GM12874 (cell line): ENCODE results near the gene ADAMTSL5.

ENCODE experiments used
- TF ChIP-seq, protein P1 (sequence below): IDR thresholded peaks from 2 replicates; pipeline ENCODE4 v1.5.1; 2011; ENCODE audit warnings: low read depth, mild to moderate bottlenecking, control low read depth, low read length, moderate library complexity; ENCODE audit not compliant: insufficient read depth

ADAMTSL5 gene

GRCh38 chr19:1533510-1534150 is 20.8 kb upstream of the ADAMTSL5 start:
- TF ChIP-seq, protein P1, sequence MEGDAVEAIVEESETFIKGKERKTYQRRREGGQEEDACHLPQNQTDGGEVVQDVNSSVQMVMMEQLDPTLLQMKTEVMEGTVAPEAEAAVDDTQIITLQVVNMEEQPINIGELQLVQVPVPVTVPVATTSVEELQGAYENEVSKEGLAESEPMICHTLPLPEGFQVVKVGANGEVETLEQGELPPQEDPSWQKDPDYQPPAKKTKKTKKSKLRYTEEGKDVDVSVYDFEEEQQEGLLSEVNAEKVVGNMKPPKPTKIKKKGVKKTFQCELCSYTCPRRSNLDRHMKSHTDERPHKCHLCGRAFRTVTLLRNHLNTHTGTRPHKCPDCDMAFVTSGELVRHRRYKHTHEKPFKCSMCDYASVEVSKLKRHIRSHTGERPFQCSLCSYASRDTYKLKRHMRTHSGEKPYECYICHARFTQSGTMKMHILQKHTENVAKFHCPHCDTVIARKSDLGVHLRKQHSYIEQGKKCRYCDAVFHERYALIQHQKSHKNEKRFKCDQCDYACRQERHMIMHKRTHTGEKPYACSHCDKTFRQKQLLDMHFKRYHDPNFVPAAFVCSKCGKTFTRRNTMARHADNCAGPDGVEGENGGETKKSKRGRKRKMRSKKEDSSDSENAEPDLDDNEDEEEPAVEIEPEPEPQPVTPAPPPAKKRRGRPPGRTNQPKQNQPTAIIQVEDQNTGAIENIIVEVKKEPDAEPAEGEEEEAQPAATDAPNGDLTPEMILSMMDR = no peak

DNA sequence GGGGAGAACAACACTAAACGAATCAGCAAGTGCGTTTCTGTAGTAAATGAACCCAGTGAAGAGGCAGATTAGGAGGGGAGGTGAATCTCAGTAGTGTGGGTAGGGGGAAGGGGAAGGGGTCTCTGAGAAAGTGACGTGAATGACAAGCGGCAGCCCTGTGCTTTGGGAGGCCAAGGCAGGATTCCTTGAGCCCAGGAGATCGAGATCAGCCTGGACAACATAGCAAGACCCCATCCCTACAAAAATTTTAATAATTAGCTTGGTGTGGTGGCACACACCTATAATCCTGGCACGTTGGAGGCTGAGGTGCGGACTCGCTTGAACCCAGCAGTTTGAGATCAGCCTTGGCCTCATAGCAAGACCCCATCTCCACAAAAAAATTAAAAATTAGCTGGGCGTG is 19.2 kb upstream of the ADAMTSL5 start:
- TF ChIP-seq, protein P1 = no peak

GRCh38 chr19:1531587-1531986 is 18.8 kb upstream of the ADAMTSL5 start:
- TF ChIP-seq, protein P1 = no peak

- TF ChIP-seq, protein P1 = no peak
Measured at GRCh38 chr19:1529430-1529816, 16.6 kb upstream of the ADAMTSL5 start.

- TF ChIP-seq, protein P1 = no peak
Measured at GRCh38 chr19:1528596-1529429, 16.0 kb upstream of the ADAMTSL5 start.

DNA sequence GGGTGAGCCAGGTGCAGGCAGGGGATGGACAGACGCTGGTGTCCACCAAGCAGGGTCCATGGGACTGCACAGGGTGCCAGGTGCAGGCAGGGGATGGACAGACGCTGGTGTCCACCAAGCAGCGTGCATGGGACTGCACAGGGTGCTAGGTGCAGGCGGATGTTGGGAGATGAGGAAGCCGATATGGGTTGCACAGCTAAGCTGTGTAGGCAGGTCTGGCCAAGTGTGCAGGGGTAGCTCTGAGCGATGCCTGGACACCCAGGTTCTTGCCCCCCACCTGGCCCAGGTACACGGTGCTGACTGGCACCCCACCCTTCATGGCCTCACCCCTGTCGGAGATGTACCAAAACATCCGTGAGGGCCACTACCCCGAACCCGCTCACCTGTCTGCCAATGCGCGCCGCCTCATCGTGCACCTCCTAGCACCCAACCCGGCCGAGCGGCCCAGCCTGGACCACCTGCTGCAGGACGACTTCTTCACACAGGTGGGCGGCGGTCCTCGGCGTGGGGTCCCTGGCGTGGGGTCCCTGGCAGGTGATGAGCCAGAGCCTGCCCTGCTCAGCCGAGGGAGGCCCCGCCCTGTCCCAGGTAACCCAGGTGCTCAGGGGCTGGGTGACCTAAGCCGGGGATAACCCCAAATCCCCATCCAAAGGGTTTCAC is 15.0 kb upstream of the ADAMTSL5 start:
- TF ChIP-seq, protein P1 = no peak

- TF ChIP-seq, protein P1 = no peak
Measured at GRCh38 chr19:1526979-1527649, 14.3 kb upstream of the ADAMTSL5 start.
